ENCODE measurements around the gene THRSP. TPM values are rescaled to one million over a fixed set of nuclear protein-coding genes. Genes with fewer than 3 reads are reported as not detected.

THRSP gene
- total RNA-seq, 1 experiment from 2014 or later = 0.72 TPM

- H3K27ac ChIP-seq = peak overlapping the region; percentile 46
- ChIA-PET CTCF (interaction anchor here (0.6 to 0.7 kb wide), 2 partner anchors 56 to 120 kb away, joined by 3 to 4 read pairs; no protein-coding TSS in a partner anchor), POLR2A (ENCODE audit: unreplicated experiment) (interaction anchor here (1.0 kb wide), 1 partner anchor 86 kb away, joined by 4 read pairs; the partner anchor contains the start of gene INTS4)
- H3K4me2 ChIP-seq = peak overlapping the region; percentile 86
- H3F3A ChIP-seq (ENCODE audit: insufficient read depth, low read depth) = no peaks in the 10 kb centered on the region
- H3K9me2 ChIP-seq (ENCODE audit: insufficient read depth) = no peaks in the 10 kb centered on the region
- intact Hi-C loops (cut with micrococcal nuclease; ENCODE audit: unreplicated experiment) = no loop called here
- H3K4me1 ChIP-seq (replicated peaks; ENCODE audit: insufficient read depth) = peaks cover 30% of the 10 kb centered on the region
- H2AFZ ChIP-seq = peak overlapping the region; percentile 97
- H3K4me3 ChIP-seq = peak overlapping the region; percentile 89
- TF ChIP-seq CTCF (conservative IDR thresholded peaks at IDR 0.05) (0 out of 2 replicates have a peak, but pooled peaks have one; percentile 1), EZH2 (IDR thresholded peaks at IDR 0.05; ENCODE audit: low read depth) (no peak)
- peaks cover 32% of the 10 kb centered on the region for H4K20me1 ChIP-seq (ENCODE audit: insufficient read depth)
- peaks cover 7% of the 10 kb centered on the region; the same call in 1 of the 2 replicates for H3K36me3 ChIP-seq (ENCODE audit: low read depth)
- H3K9me3 ChIP-seq (ENCODE audit: insufficient read depth, low read depth) = no peaks in the 10 kb centered on the region
- no peak for DNase-seq
- H3K79me2 ChIP-seq (ENCODE audit: low read depth) = peaks cover 46% of the 10 kb centered on the region
- TSS peak; percentile 87 for BruUV-seq (replicated peaks)
- no peaks in the 10 kb centered on the region for H3K27me3 ChIP-seq (ENCODE audit: insufficient read depth, low read depth)
Measured at GRCh38 chr11:78080084-78080817, 16.6 kb downstream of the THRSP start.

GRCh38 chr11:78080818-78081495, 17.3 kb downstream of the THRSP start:
- BruUV-seq (replicated peaks) = no TSS peak
- no peaks in the 10 kb centered on the region for H3K9me2 ChIP-seq (ENCODE audit: insufficient read depth)
- CTCF ChIA-PET = no interaction called here

More at GRCh38 chr11:78080818-78081495, 17.3 kb downstream of the THRSP start:
- Histone ChIP-seq H2AFZ (peak overlapping the region; percentile 97), H3K27me3 (ENCODE audit: insufficient read depth, low read depth) (no peaks in the 10 kb centered on the region), H3K9me3 (ENCODE audit: insufficient read depth, low read depth) (no peaks in the 10 kb centered on the region), H4K20me1 (ENCODE audit: insufficient read depth) (peaks cover 25% of the 10 kb centered on the region), H3K4me2 (peak overlapping the region; percentile 9; the same call in 1 of the 2 replicates), H3K4me1 (replicated peaks; ENCODE audit: insufficient read depth) (peaks cover 25% of the 10 kb centered on the region), H3K79me2 (ENCODE audit: low read depth) (peaks cover 39% of the 10 kb centered on the region), H3K4me3 (no peak overlapping the region), H3K27ac (no peak overlapping the region), H3K36me3 (ENCODE audit: low read depth) (no peaks in the 10 kb centered on the region), H3F3A (ENCODE audit: insufficient read depth, low read depth) (no peaks in the 10 kb centered on the region)
- POLR2A ChIA-PET (ENCODE audit: unreplicated experiment) = no interaction called here
- peak in 1 of 2 experiments; percentile 50 for DNase-seq
- intact Hi-C loops (cut with micrococcal nuclease; ENCODE audit: unreplicated experiment) = no loop called here
- TF ChIP-seq CTCF (conservative IDR thresholded peaks at IDR 0.05) (no peak), EZH2 (IDR thresholded peaks at IDR 0.05; ENCODE audit: low read depth) (no peak)

Measured in PC-9 (cell line).